GM12874 (cell line): Measurements from ENCODE around the gene ZFP36L1.

ENCODE experiments used
- CTCF ChIP-seq: IDR thresholded peaks from 2 replicates; pipeline ENCODE4 v1.5.1; 2011; ENCODE audit warnings: low read depth, mild to moderate bottlenecking, control low read depth, low read length, moderate library complexity; ENCODE audit not compliant: insufficient read depth

The ZFP36L1 gene

GRCh38 chr14:68779761-68780323, 13.0 kb downstream of the ZFP36L1 start:
- no peak for TF ChIP-seq CTCF

GRCh38 chr14:68777644-68778043, 15.2 kb downstream of the ZFP36L1 start:
- TF ChIP-seq CTCF, result no peak

- TF ChIP-seq CTCF, result peak; percentile 12; the same call in 1 of the 2 replicates
These were observed 17.2 kb downstream of the ZFP36L1 start for GRCh38 chr14:68775614-68776126.

GRCh38 chr14:68774771-68775613, 17.9 kb downstream of the ZFP36L1 start:
- TF ChIP-seq CTCF, result no peak

- TF ChIP-seq CTCF, result no peak
These were observed 20.0 kb downstream of the ZFP36L1 start for GRCh38 chr14:68772761-68773381.

GRCh38 chr14:68771631-68772030, 21.2 kb downstream of the ZFP36L1 start:
- TF ChIP-seq CTCF, result no peak

- no peak for TF ChIP-seq CTCF
These were observed 22.1 kb downstream of the ZFP36L1 start for GRCh38 chr14:68770553-68771286.
